Liver (tissue), 9 donors: ENCODE measurements around the gene JAZF1. TPM values are rescaled to one million over a fixed set of nuclear protein-coding genes. Genes with fewer than 3 reads are reported as not detected.

ENCODE experiments used
- DNase-seq: peaks from one replicate; pipeline ENCODE4 v3.0.0-alpha.2; 2017; ENCODE audit warnings: low spot score
- H3K27ac ChIP-seq, 2 donors: one replicate each; pipeline ENCODE4 v1.7.0; 2013; ENCODE audit warnings: inconsistent platforms in 2 of 2, low read length in 2 of 2, control low read depth in 1 of 2, low read depth in 1 of 2, mild to moderate bottlenecking in 1 of 2
- H3K27me3 ChIP-seq, 4 donors: one replicate each; pipeline versions ENCODE4 v1.6.1 to v1.7.0; 2013; ENCODE audit warnings: low read length in 3 of 4, inconsistent platforms in 1 of 4, mild to moderate bottlenecking in 1 of 4, moderate library complexity in 1 of 4; ENCODE audit not compliant: control insufficient read depth in 4 of 4, insufficient read depth in 4 of 4
- H3K36me3 ChIP-seq, 4 donors: one replicate each; pipeline versions ENCODE4 v1.6.1 to v1.7.0; 2013; ENCODE audit warnings: low read length in 3 of 4, mild to moderate bottlenecking in 3 of 4, low read depth in 1 of 4, moderate library complexity in 1 of 4; ENCODE audit not compliant: control insufficient read depth in 4 of 4, insufficient read depth in 3 of 4
- H3K4me1 ChIP-seq, 4 donors: one replicate each; pipeline versions ENCODE4 v1.6.1 to v1.7.0; 2013; ENCODE audit warnings: low read length in 3 of 4, mild to moderate bottlenecking in 3 of 4, moderate library complexity in 1 of 4; ENCODE audit not compliant: control insufficient read depth in 4 of 4, insufficient read depth in 4 of 4
- H3K4me3 ChIP-seq, 3 donors: one replicate each; pipeline versions ENCODE4 v1.6.1 to v1.7.0; 2013; ENCODE audit warnings: low read length in 3 of 3, control low read depth in 1 of 3, low read depth in 1 of 3, mild to moderate bottlenecking in 1 of 3
- H3K9ac ChIP-seq, 2 donors: one replicate each; pipeline ENCODE4 v1.7.0; 2013; ENCODE audit warnings: low read length in 2 of 2, mild to moderate bottlenecking in 2 of 2, moderate library complexity in 2 of 2, control low read depth in 1 of 2, low read depth in 1 of 2
- H3K9me3 ChIP-seq, 4 donors: one replicate each; pipeline versions ENCODE4 v1.6.1 to v1.7.0; 2013; ENCODE audit warnings: low read length in 3 of 4; ENCODE audit not compliant: control insufficient read depth in 4 of 4
- EGR1 ChIP-seq, 2 donors: IDR thresholded peaks; 2 replicates each; pipeline ENCODE4 v1.6.1; 2016 to 2018; ENCODE audit warnings: antibody characterized with exemption in 2 of 2, low read depth in 2 of 2
- FOXA1 ChIP-seq: IDR thresholded peaks from 2 replicates; pipeline ENCODE4 v1.6.1; 2016; ENCODE audit warnings: antibody characterized with exemption
- FOXA2 ChIP-seq: IDR thresholded peaks from 2 replicates; pipeline ENCODE4 v1.6.1; 2016; ENCODE audit warnings: antibody characterized with exemption
- GABPA ChIP-seq, 2 donors: IDR thresholded peaks in 1 of 2; conservative IDR thresholded peaks in 1 of 2; 2 replicates each; pipeline ENCODE4 v1.6.1; 2016; ENCODE audit warnings: antibody characterized with exemption in 2 of 2, mild to moderate bottlenecking in 1 of 2, moderate library complexity in 1 of 2
- HNF4A ChIP-seq, 2 donors: conservative IDR thresholded peaks; 2 replicates each; pipeline ENCODE4 v1.6.1; 2016; ENCODE audit warnings: antibody characterized with exemption in 2 of 2, mild to moderate bottlenecking in 2 of 2
- HNF4G ChIP-seq: IDR thresholded peaks from 2 replicates; pipeline ENCODE4 v1.6.1; 2016; ENCODE audit warnings: antibody characterized with exemption
- JUND ChIP-seq, 2 donors: IDR thresholded peaks; 2 replicates each; pipeline ENCODE4 v1.6.1; 2016; ENCODE audit warnings: antibody characterized with exemption in 2 of 2
- NR2F2 ChIP-seq: IDR thresholded peaks from 2 replicates; pipeline ENCODE4 v1.6.1; 2016; ENCODE audit warnings: antibody characterized with exemption
- RAD21 ChIP-seq, 2 donors: IDR thresholded peaks; 2 replicates each; pipeline ENCODE4 v1.6.1; 2016; ENCODE audit warnings: antibody characterized with exemption in 2 of 2, mild to moderate bottlenecking in 2 of 2
- SP1 ChIP-seq: IDR thresholded peaks from 2 replicates; pipeline ENCODE4 v1.6.1; 2018; ENCODE audit warnings: antibody characterized with exemption, mild to moderate bottlenecking
- TAF1 ChIP-seq: conservative IDR thresholded peaks from 2 replicates; pipeline ENCODE4 v1.6.1; 2016; ENCODE audit warnings: antibody characterized with exemption, mild to moderate bottlenecking
- YY1 ChIP-seq: IDR thresholded peaks from 2 replicates; pipeline ENCODE4 v1.6.1; 2016; ENCODE audit warnings: antibody characterized with exemption, mild to moderate bottlenecking
- WGBS: extraction: QIAGEN DNeasy Blood & Tissue Kit; methylation state at CpG from one replicate; pipeline ENCODE4 v1.1.7; 2013; 5-methylcytosine and 5-hydroxymethylcytosine counted together
- polyA plus RNA-seq, 2 donors: library from polyadenylated mRNA; stranded (reverse) in 1 of 2; unstranded in 1 of 2; fragments of 200-250 nt in 1 of 2; fragments of >200 nt in 1 of 2; fragmentation: Nextera tagmentation in 1 of 2; extraction: Ambion mirVana in 1 of 2; gene quantifications; one replicate each; pipeline versions ENCODE4 v1.2.1 to v1.2.3, GENCODE V29; 2013 to 2015
- total RNA-seq, 2 donors: library from RNA; depleted of rRNA; stranded (reverse); fragments of >200 nt; gene quantifications; one replicate each; pipeline ENCODE4 v1.2.3, GENCODE V29; 2014
- TF ChIP-seq, protein P1 (sequence below): IDR thresholded peaks from 2 replicates; pipeline ENCODE4 v1.6.1; 2016; ENCODE audit warnings: antibody characterized with exemption
- TF ChIP-seq, protein P2 (sequence below): IDR thresholded peaks from 2 replicates; pipeline ENCODE4 v1.6.1; 2016; ENCODE audit warnings: antibody characterized with exemption
- TF ChIP-seq, protein P3 (sequence below): IDR thresholded peaks from 2 replicates; pipeline ENCODE4 v1.6.1; 2016; ENCODE audit warnings: antibody characterized with exemption
- TF ChIP-seq, protein P4 (sequence below): fragments of 150-350 bp; IDR thresholded peaks from 2 replicates; pipeline ENCODE4 v1.5.1; 2017; ENCODE audit warnings: improper control_type of control experiment, low read depth, low read length; ENCODE audit not compliant: missing input control
- TF ChIP-seq, protein P5 (sequence below): IDR thresholded peaks from 2 replicates; pipeline ENCODE4 v1.6.1; 2016; ENCODE audit warnings: antibody characterized with exemption, mild to moderate bottlenecking
- donor health status: healthy.
- donor health status: healthy.
- donor health status: healthy.
- donor health status: healthy.
- donor health status: healthy.

The JAZF1 gene
- total and polyA plus RNA-seq, 4 donors: 2.7 to 17.8 (median 4.0) TPM

DNA sequence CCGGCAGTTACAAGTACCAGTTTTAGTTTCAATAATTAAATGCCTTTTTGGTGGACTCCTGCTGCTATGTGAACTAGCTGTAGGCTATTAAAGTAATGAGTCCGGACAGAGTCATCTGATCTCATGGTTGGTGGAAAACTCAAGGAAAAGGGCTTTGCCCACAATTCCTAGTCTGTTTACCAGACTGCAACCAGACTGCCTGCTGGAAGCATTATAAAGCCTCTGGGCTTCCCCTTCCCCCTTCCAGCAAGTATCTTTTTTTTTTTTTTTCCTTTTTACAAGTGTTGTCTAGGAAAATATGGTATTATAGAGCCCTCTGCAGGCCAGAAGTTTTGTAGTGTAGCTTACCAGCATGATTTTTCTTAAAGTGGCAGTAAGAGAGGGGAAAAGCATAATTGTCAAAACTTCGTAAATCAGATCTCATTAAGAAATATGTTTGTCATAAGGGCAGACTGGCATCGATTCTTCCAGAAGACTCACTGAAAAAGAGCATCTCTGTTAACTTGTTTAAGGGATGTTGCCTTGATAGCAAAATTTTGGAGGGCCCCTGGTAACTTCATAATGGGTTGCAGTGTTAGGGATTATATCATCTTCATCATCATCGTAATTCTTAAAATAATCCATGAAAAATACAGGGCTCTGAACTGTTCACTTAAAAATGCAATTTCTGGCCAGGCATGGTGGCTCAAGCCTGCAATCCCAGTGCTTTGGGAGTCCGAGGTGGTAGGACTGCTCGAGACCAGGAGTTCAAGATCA, 259.3 kb downstream of the JAZF1 start:
- H3K9ac ChIP-seq: no peak overlapping the region
- 66% methylated on average over 7 of the region's 7 CpGs for WGBS

DNA sequence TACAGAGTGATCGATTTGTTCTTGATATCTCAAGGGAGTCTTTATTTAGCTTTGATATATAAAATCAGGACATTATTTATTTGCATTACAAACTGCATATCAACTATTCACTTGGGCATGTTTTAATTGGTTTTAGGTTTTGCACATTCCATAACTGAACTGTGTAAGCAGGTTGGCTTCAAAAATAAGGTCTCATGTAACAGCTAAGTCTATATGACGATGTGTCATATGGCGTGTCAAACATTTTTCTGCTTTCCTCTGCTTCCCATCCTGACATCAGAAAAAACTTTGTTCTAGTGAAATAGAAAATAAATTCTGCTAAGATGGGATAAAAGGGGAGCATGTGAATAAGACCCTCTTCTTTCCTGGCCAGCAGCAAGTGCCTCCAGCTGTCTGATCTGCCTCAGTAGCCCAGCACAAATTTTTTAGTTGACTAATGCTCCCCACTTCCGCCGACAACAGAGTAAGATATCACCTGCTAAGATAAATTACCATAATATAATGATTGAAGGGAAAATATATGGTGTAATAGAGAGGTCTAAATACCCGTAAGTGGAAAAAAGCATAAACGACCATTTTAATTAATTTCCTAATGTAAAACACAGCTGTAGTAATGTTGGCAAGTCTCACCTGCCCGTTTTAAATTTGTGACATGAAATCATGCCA, 260.2 kb downstream of the JAZF1 start:
- Histone ChIP-seq H3K9ac (no peak overlapping the region), H3K36me3 (no peaks in the 10 kb centered on the region), H3K9me3 (no peaks in the 10 kb centered on the region), H3K4me3 (no peak overlapping the region), H3K4me1 (peaks cover 0 to 2% (median 1%) of the 10 kb centered on the region in 4 donors), H3K27me3 (no peaks in the 10 kb centered on the region), H3K27ac (no peak overlapping the region)
- DNase-seq: no peak
- WGBS: 90% methylated on average over 8 of the region's 8 CpGs
- TF ChIP-seq GABPA (IDR thresholded peaks at IDR 0.05 in 1 of 2, conservative IDR thresholded peaks at IDR 0.05 in 1 of 2) (no peak), SP1 (no peak), FOXA1 (no peak), YY1 (no peak), TAF1 (no peak), HNF4A (conservative IDR thresholded peaks at IDR 0.05) (no peak), EGR1 (IDR thresholded peaks at IDR 0.05; ENCODE audit: low read depth in 2 of 2) (no peak), HNF4G (no peak), FOXA2 (no peak)
- TF ChIP-seq, protein P1, sequence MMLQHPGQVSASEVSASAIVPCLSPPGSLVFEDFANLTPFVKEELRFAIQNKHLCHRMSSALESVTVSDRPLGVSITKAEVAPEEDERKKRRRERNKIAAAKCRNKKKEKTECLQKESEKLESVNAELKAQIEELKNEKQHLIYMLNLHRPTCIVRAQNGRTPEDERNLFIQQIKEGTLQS: no peak
- TF ChIP-seq, protein P2, sequence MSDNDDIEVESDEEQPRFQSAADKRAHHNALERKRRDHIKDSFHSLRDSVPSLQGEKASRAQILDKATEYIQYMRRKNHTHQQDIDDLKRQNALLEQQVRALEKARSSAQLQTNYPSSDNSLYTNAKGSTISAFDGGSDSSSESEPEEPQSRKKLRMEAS: no peak
- TF ChIP-seq, protein P3, sequence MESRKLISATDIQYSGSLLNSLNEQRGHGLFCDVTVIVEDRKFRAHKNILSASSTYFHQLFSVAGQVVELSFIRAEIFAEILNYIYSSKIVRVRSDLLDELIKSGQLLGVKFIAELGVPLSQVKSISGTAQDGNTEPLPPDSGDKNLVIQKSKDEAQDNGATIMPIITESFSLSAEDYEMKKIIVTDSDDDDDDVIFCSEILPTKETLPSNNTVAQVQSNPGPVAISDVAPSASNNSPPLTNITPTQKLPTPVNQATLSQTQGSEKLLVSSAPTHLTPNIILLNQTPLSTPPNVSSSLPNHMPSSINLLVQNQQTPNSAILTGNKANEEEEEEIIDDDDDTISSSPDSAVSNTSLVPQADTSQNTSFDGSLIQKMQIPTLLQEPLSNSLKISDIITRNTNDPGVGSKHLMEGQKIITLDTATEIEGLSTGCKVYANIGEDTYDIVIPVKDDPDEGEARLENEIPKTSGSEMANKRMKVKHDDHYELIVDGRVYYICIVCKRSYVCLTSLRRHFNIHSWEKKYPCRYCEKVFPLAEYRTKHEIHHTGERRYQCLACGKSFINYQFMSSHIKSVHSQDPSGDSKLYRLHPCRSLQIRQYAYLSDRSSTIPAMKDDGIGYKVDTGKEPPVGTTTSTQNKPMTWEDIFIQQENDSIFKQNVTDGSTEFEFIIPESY: no peak
- TF ChIP-seq, protein P4, sequence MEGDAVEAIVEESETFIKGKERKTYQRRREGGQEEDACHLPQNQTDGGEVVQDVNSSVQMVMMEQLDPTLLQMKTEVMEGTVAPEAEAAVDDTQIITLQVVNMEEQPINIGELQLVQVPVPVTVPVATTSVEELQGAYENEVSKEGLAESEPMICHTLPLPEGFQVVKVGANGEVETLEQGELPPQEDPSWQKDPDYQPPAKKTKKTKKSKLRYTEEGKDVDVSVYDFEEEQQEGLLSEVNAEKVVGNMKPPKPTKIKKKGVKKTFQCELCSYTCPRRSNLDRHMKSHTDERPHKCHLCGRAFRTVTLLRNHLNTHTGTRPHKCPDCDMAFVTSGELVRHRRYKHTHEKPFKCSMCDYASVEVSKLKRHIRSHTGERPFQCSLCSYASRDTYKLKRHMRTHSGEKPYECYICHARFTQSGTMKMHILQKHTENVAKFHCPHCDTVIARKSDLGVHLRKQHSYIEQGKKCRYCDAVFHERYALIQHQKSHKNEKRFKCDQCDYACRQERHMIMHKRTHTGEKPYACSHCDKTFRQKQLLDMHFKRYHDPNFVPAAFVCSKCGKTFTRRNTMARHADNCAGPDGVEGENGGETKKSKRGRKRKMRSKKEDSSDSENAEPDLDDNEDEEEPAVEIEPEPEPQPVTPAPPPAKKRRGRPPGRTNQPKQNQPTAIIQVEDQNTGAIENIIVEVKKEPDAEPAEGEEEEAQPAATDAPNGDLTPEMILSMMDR: no peak

More for the DNA sequence above, 259.3 kb downstream of the JAZF1 start:
- Histone ChIP-seq H3K9me3 (no peaks in the 10 kb centered on the region), H3K4me3 (no peak overlapping the region), H3K4me1 (peaks cover 0 to 2% (median 1%) of the 10 kb centered on the region in 4 donors), H3K27me3 (no peaks in the 10 kb centered on the region), H3K36me3 (no peaks in the 10 kb centered on the region), H3K27ac (no peak overlapping the region)
- no peak for TF ChIP-seq HNF4G
- TF ChIP-seq TAF1: no peak
- TF ChIP-seq NR2F2: no peak
- TF ChIP-seq, protein P5, sequence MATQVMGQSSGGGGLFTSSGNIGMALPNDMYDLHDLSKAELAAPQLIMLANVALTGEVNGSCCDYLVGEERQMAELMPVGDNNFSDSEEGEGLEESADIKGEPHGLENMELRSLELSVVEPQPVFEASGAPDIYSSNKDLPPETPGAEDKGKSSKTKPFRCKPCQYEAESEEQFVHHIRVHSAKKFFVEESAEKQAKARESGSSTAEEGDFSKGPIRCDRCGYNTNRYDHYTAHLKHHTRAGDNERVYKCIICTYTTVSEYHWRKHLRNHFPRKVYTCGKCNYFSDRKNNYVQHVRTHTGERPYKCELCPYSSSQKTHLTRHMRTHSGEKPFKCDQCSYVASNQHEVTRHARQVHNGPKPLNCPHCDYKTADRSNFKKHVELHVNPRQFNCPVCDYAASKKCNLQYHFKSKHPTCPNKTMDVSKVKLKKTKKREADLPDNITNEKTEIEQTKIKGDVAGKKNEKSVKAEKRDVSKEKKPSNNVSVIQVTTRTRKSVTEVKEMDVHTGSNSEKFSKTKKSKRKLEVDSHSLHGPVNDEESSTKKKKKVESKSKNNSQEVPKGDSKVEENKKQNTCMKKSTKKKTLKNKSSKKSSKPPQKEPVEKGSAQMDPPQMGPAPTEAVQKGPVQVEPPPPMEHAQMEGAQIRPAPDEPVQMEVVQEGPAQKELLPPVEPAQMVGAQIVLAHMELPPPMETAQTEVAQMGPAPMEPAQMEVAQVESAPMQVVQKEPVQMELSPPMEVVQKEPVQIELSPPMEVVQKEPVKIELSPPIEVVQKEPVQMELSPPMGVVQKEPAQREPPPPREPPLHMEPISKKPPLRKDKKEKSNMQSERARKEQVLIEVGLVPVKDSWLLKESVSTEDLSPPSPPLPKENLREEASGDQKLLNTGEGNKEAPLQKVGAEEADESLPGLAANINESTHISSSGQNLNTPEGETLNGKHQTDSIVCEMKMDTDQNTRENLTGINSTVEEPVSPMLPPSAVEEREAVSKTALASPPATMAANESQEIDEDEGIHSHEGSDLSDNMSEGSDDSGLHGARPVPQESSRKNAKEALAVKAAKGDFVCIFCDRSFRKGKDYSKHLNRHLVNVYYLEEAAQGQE: no peak
- TF ChIP-seq JUND (IDR thresholded peaks at IDR 0.05): no peak
- peak; percentile 89 to 91 for TF ChIP-seq RAD21 (IDR thresholded peaks at IDR 0.05)
- TF ChIP-seq, protein P4: peak; percentile 62
- TF ChIP-seq HNF4A (conservative IDR thresholded peaks at IDR 0.05): peak in 1 of 2 donors; percentile 9
- DNase-seq: no peak
